Upper lobe of left lung (tissue), 6 donors: ENCODE measurements around the gene FOXO6. TPM values are rescaled to one million over a fixed set of nuclear protein-coding genes. Genes with fewer than 3 reads are reported as not detected.

ENCODE experiments used
- ATAC-seq, 2 donors: fragments of 200-7000 bp; cut with Tn5 transposase; one replicate each; pipeline ENCODE4 v1.9.1; 2022; ENCODE audit warnings: mild to moderate bottlenecking in 2 of 2, moderate library complexity in 2 of 2; ENCODE audit not compliant: low FRiP score in 2 of 2
- DNase-seq, 2 donors: peaks; one replicate each; pipeline ENCODE4 v3.0.0-alpha.2; 2019 to 2020
- H3K27ac ChIP-seq, 4 donors: fragments of 200-600 bp; sonication (generic); one replicate each; pipeline ENCODE4 v1.5.1; 2016 to 2019
- H3K27me3 ChIP-seq, 4 donors: fragments of 200-600 bp; sonication (generic); one replicate each; pipeline ENCODE4 v1.5.1; 2017 to 2019
- H3K36me3 ChIP-seq, 4 donors: fragments of 200-600 bp; sonication (generic); one replicate each; pipeline ENCODE4 v1.5.1; 2016 to 2019
- H3K4me1 ChIP-seq, 4 donors: fragments of 200-600 bp; sonication (generic); one replicate each; pipeline ENCODE4 v1.5.1; 2018 to 2019
- H3K4me3 ChIP-seq, 4 donors: fragments of 200-600 bp; sonication (generic); one replicate each; pipeline ENCODE4 v1.5.1; 2017 to 2019; ENCODE audit warnings: mild to moderate bottlenecking in 2 of 4, moderate library complexity in 1 of 4
- H3K9me3 ChIP-seq, 4 donors: fragments of 200-600 bp; sonication (generic); one replicate each; pipeline ENCODE4 v1.5.1; 2018 to 2019
- EP300 ChIP-seq, 4 donors: sonication (generic); formaldehyde crosslinking; IDR thresholded peaks; one replicate each; pipeline ENCODE4 v1.5.1; 2017; ENCODE audit warnings: antibody characterized with exemption in 4 of 4, control low read depth in 2 of 4
- POLR2A ChIP-seq, 4 donors: fragments of 450-650 bp; IDR thresholded peaks; one replicate each; pipeline ENCODE4 v1.5.1; 2016 to 2017; ENCODE audit warnings: antibody characterized with exemption in 4 of 4, mild to moderate bottlenecking in 2 of 4
- POLR2AphosphoS5 ChIP-seq, 2 donors: sonication (generic); formaldehyde crosslinking; IDR thresholded peaks; one replicate each; pipeline ENCODE4 v1.5.1; 2017; ENCODE audit warnings: antibody characterized with exemption in 2 of 2
- WGBS, 2 donors: methylation state at CpG; one replicate each; pipeline ENCODE4 v1.1.5; 2017 to 2018; 5-methylcytosine and 5-hydroxymethylcytosine counted together
- total RNA-seq, 6 donors: library from RNA; depleted of rRNA in 4 of 6; stranded (reverse); fragments of >200 nt in 4 of 6; gene quantifications; one replicate each; pipeline versions ENCODE4 v1.1.0 to v1.2.1, GENCODE V29; 2016 to 2021
- TF ChIP-seq, protein P1 (sequence below), 6 experiments: fragments of 450-650 bp in 4 of 6; fragments of 200-600 bp in 2 of 6; sonication (generic) in 2 of 6; IDR thresholded peaks; one replicate each; pipeline ENCODE4 v1.5.1; 2016 to 2019; ENCODE audit warnings: antibody characterized with exemption in 6 of 6
- donor health status: DM: no; HTN: no; CAD: no; lungs with moderate emphysema.
- donor health status: DM: no; HTN: yes; CAD: no; lungs with severe emphysema.

Gene FOXO6
- total RNA-seq, 6 donors from 2014 or later = 0.31 to 1.2 (median 0.79) TPM

- DNase-seq = no peak
- Histone ChIP-seq H3K4me1 (peaks cover 6 to 10% (median 8%) of the 10 kb centered on the region in 4 donors), H3K36me3 (no peaks in the 10 kb centered on the region), H3K4me3 (no peak overlapping the region), H3K9me3 (no peaks in the 10 kb centered on the region), H3K27ac (no peak overlapping the region), H3K27me3 (no peaks in the 10 kb centered on the region)
- TF ChIP-seq, protein P1, sequence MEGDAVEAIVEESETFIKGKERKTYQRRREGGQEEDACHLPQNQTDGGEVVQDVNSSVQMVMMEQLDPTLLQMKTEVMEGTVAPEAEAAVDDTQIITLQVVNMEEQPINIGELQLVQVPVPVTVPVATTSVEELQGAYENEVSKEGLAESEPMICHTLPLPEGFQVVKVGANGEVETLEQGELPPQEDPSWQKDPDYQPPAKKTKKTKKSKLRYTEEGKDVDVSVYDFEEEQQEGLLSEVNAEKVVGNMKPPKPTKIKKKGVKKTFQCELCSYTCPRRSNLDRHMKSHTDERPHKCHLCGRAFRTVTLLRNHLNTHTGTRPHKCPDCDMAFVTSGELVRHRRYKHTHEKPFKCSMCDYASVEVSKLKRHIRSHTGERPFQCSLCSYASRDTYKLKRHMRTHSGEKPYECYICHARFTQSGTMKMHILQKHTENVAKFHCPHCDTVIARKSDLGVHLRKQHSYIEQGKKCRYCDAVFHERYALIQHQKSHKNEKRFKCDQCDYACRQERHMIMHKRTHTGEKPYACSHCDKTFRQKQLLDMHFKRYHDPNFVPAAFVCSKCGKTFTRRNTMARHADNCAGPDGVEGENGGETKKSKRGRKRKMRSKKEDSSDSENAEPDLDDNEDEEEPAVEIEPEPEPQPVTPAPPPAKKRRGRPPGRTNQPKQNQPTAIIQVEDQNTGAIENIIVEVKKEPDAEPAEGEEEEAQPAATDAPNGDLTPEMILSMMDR (IDR thresholded peaks at IDR 0.05) = no peak
- TF ChIP-seq EP300 (IDR thresholded peaks at IDR 0.05) = no peak
- WGBS, 2 donors = 77 to 85% methylated on average over 2 of the region's 2 CpGs
- ATAC-seq = no peak
These were observed 27.8 kb downstream of the FOXO6 start for GRCh38 chr1:41389009-41389408.

- WGBS, 2 donors = 83 to 89% methylated on average over 1 to 10 of the region's 10 CpGs
These were observed 28.9 kb downstream of the FOXO6 start for GRCh38 chr1:41390166-41390565.

DNA sequence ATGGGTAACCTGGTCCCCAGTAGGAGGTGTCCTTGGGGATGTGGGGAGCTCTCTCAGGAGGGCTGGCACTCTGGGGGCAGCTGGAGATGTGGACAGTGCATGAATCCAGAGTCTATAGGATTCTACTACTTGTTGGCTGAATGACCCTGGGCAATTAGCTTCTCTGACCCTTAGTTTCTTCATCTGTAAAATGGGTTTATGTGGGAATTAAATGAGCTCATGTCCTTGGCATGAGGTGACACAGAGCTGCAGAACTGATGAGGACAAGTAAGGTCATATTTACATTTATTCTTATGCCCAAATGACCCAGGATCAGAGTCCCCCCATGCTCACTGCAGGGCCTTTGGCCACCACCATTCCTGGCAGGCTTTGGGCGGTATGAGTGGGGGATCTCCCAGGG, 29.3 kb downstream of the FOXO6 start:
- no peak overlapping the region for H3K27ac ChIP-seq
- peaks cover 6 to 10% (median 8%) of the 10 kb centered on the region in 4 donors for H3K4me1 ChIP-seq
- whole genome bisulfite sequencing, 2 donors = 100% methylated on average over 1 of the region's 1 CpG
- no peaks in the 10 kb centered on the region for H3K27me3 ChIP-seq
- DNase-seq (no peak), ATAC-seq (no peak)
- H3K4me3 ChIP-seq = no peak overlapping the region
- H3K36me3 ChIP-seq = no peaks in the 10 kb centered on the region
- H3K9me3 ChIP-seq = no peaks in the 10 kb centered on the region
- TF ChIP-seq, protein P1 (IDR thresholded peaks at IDR 0.05) = no peak
- TF ChIP-seq POLR2A (IDR thresholded peaks at IDR 0.05) = no peak
- TF ChIP-seq POLR2AphosphoS5 (IDR thresholded peaks at IDR 0.05) = no peak
- no peak for TF ChIP-seq EP300 (IDR thresholded peaks at IDR 0.05)

More at GRCh38 chr1:41390166-41390565, 28.9 kb downstream of the FOXO6 start:
- H3K36me3 ChIP-seq = no peaks in the 10 kb centered on the region
- peaks cover 6 to 10% (median 8%) of the 10 kb centered on the region in 4 donors for H3K4me1 ChIP-seq
- no peak for DNase-seq
- H3K27me3 ChIP-seq = no peaks in the 10 kb centered on the region
- no peaks in the 10 kb centered on the region for H3K9me3 ChIP-seq
- H3K27ac ChIP-seq = no peak overlapping the region
- TF ChIP-seq POLR2AphosphoS5 (IDR thresholded peaks at IDR 0.05) (no peak), EP300 (IDR thresholded peaks at IDR 0.05) (no peak), POLR2A (IDR thresholded peaks at IDR 0.05) (no peak)
- TF ChIP-seq, protein P1 (IDR thresholded peaks at IDR 0.05) = no peak
- H3K4me3 ChIP-seq = no peak overlapping the region
- no peak for ATAC-seq

DNA sequence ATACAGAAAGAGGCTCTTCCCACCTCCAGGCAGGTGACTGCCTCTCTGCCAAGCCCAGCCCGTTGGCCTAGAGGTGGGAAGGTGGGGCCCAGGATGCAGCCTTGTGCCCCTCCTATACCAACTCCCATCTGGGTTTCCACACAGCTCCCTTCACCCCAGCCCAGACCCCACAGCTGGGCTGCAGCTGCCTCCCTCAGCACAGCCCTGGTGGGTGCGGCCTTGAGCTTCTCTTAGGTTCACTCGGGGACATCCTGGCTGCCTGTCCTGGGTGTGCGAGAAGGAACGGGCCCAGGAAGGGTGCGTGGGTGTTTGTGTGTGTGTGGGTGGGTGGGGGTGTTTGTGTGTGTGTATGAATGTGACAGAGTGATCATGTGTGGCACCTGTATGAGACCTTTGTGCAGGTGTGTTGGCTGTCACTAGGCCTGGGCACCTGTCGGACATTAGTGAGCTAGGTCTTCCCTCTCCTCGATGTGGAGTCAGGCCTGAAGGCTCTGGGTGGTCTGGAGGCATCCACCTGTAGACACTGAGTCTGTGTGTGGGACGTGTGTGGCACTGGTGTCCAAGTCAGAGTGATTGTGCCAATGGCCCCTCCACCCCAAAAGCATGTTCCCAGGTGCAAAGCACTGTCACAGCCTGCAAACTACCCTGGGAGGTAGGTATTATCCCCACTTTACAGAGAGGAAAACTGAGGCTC, 30.7 kb downstream of the FOXO6 start:
- Histone ChIP-seq H3K9me3 (no peaks in the 10 kb centered on the region), H3K4me3 (no peak overlapping the region), H3K36me3 (no peaks in the 10 kb centered on the region), H3K27me3 (no peaks in the 10 kb centered on the region), H3K27ac (no peak overlapping the region), H3K4me1 (peaks cover 6 to 10% (median 8%) of the 10 kb centered on the region in 4 donors)
- ATAC-seq (no peak), DNase-seq (no peak)
- WGBS, 2 donors = 48 to 69% methylated on average over 6 to 8 of the region's 9 CpGs
- TF ChIP-seq EP300 (IDR thresholded peaks at IDR 0.05) = no peak
- TF ChIP-seq, protein P1 (IDR thresholded peaks at IDR 0.05) = no peak
- TF ChIP-seq POLR2AphosphoS5 (IDR thresholded peaks at IDR 0.05) = no peak
- no peak for TF ChIP-seq POLR2A (IDR thresholded peaks at IDR 0.05)

DNA sequence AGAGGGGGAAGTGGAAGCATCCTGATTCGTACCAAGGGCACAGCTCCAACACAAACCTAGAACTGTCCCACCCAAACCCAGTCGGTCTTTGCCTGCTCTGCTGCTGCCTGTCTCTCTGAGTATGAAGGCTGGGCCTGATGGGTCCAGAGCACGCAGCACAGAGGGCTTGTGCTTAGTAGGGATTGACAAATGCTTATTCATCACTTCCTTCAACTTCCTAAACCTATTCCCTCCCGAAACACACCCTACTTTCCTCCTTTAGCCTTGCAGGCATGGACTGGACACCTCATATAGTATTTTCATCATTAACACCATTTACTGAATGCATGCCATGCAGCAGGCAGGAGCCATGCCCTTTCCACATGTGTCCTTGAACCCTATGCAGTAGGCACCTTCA, 31.3 kb downstream of the FOXO6 start:
- 76 to 88% methylated on average over 4 of the region's 4 CpGs for WGBS, 2 donors
- H3K9me3 ChIP-seq = no peaks in the 10 kb centered on the region
- DNase-seq (no peak), ATAC-seq (no peak)
- no peak overlapping the region for H3K27ac ChIP-seq
- H3K36me3 ChIP-seq = no peaks in the 10 kb centered on the region
- H3K4me1 ChIP-seq = peaks cover 3 to 7% (median 4%) of the 10 kb centered on the region in 4 donors
- H3K4me3 ChIP-seq = no peak overlapping the region
- TF ChIP-seq, protein P1 (IDR thresholded peaks at IDR 0.05) = no peak
- TF ChIP-seq POLR2AphosphoS5 (IDR thresholded peaks at IDR 0.05) = no peak
- no peak for TF ChIP-seq POLR2A (IDR thresholded peaks at IDR 0.05)
- no peak for TF ChIP-seq EP300 (IDR thresholded peaks at IDR 0.05)
- no peaks in the 10 kb centered on the region for H3K27me3 ChIP-seq
